Measurements from ENCODE around the gene PLEKHA5. TPM values are rescaled to one million over a fixed set of nuclear protein-coding genes. Genes with fewer than 3 reads are reported as not detected.

Gene PLEKHA5
- total and polyA plus RNA-seq, 2 experiments from 2014 or later: 82.8 to 112 TPM

- TF ChIP-seq CTCF (conservative IDR thresholded peaks at IDR 0.05; ENCODE audit: low read depth in 2 of 2) (no peak), STAT1 (IDR thresholded peaks at IDR 0.05; ENCODE audit: unreplicated experiment) (no peak), EZH2 (IDR thresholded peaks at IDR 0.05; ENCODE audit: low read depth, unreplicated experiment) (no peak), EZH2phosphoT487 (IDR thresholded peaks at IDR 0.05; ENCODE audit: unreplicated experiment) (no peak), JUNB (IDR thresholded peaks at IDR 0.05; ENCODE audit: unreplicated experiment) (no peak)
- TF ChIP-seq, protein P1, sequence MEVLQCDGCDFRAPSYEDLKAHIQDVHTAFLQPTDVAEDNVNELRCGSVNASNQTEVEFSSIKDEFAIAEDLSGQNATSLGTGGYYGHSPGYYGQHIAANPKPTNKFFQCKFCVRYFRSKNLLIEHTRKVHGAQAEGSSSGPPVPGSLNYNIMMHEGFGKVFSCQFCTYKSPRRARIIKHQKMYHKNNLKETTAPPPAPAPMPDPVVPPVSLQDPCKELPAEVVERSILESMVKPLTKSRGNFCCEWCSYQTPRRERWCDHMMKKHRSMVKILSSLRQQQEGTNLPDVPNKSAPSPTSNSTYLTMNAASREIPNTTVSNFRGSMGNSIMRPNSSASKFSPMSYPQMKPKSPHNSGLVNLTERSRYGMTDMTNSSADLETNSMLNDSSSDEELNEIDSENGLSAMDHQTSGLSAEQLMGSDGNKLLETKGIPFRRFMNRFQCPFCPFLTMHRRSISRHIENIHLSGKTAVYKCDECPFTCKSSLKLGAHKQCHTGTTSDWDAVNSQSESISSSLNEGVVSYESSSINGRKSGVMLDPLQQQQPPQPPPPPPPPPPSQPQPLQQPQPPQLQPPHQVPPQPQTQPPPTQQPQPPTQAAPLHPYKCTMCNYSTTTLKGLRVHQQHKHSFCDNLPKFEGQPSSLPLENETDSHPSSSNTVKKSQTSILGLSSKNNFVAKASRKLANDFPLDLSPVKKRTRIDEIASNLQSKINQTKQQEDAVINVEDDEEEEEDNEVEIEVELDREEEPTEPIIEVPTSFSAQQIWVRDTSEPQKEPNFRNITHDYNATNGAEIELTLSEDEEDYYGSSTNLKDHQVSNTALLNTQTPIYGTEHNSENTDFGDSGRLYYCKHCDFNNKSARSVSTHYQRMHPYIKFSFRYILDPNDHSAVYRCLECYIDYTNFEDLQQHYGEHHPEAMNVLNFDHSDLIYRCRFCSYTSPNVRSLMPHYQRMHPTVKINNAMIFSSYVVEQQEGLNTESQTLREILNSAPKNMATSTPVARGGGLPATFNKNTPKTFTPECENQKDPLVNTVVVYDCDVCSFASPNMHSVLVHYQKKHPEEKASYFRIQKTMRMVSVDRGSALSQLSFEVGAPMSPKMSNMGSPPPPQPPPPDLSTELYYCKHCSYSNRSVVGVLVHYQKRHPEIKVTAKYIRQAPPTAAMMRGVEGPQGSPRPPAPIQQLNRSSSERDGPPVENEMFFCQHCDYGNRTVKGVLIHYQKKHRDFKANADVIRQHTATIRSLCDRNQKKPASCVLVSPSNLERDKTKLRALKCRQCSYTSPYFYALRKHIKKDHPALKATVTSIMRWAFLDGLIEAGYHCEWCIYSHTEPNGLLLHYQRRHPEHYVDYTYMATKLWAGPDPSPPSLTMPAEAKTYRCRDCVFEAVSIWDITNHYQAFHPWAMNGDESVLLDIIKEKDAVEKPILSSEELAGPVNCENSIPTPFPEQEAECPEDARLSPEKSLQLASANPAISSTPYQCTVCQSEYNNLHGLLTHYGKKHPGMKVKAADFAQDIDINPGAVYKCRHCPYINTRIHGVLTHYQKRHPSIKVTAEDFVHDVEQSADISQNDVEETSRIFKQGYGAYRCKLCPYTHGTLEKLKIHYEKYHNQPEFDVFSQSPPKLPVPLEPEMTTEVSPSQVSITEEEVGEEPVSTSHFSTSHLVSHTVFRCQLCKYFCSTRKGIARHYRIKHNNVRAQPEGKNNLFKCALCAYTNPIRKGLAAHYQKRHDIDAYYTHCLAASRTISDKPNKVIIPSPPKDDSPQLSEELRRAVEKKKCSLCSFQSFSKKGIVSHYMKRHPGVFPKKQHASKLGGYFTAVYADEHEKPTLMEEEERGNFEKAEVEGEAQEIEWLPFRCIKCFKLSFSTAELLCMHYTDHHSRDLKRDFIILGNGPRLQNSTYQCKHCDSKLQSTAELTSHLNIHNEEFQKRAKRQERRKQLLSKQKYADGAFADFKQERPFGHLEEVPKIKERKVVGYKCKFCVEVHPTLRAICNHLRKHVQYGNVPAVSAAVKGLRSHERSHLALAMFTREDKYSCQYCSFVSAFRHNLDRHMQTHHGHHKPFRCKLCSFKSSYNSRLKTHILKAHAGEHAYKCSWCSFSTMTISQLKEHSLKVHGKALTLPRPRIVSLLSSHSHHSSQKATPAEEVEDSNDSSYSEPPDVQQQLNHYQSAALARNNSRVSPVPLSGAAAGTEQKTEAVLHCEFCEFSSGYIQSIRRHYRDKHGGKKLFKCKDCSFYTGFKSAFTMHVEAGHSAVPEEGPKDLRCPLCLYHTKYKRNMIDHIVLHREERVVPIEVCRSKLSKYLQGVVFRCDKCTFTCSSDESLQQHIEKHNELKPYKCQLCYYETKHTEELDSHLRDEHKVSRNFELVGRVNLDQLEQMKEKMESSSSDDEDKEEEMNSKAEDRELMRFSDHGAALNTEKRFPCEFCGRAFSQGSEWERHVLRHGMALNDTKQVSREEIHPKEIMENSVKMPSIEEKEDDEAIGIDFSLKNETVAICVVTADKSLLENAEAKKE (CRISPR knock-in tag; IDR thresholded peaks at IDR 0.05): no peak
Measured at GRCh38 chr12:19203013-19203412, 73.5 kb downstream of the PLEKHA5 start (continued).

All from GM23338 (cell line).